ENCODE measurements around the gene RLN3.

Gene RLN3

GRCh38 chr19:13995878-13996765 is 31.8 kb upstream of the RLN3 start:
- H3K27me3 ChIP-seq (ENCODE audit: insufficient read depth, low read length, poor library complexity): no peaks in the 10 kb centered on the region
- no peak overlapping the region for H3K9ac ChIP-seq (ENCODE audit: low read depth, low read length)
- H3K4me1 ChIP-seq (ENCODE audit: insufficient read depth, low read length): peaks cover 4% of the 10 kb centered on the region
- H2AFZ ChIP-seq (ENCODE audit: low read depth, low read length): no peak overlapping the region
- peaks cover 59% of the 10 kb centered on the region for H3K36me3 ChIP-seq (ENCODE audit: insufficient read depth, low read length)
- no peak overlapping the region for H3K4me2 ChIP-seq (ENCODE audit: insufficient read depth, low read length)
- ATAC-seq (ENCODE audit: insufficient read depth, low read depth) (no peak), DNase-seq (no peak)
- 0 out of 2 replicates have a peak overlapping the region, but pooled peaks have one; percentile 43 for H3K27ac ChIP-seq (ENCODE audit: low read length)
- H3K79me2 ChIP-seq (ENCODE audit: insufficient read depth, low read length): peaks cover 63% of the 10 kb centered on the region
- TF ChIP-seq CTCF (IDR thresholded peaks at IDR 0.05; ENCODE audit: borderline replicate concordance, extremely low read depth, low read length, poor library complexity, severe bottlenecking) (no peak), EZH2 (IDR thresholded peaks at IDR 0.05; ENCODE audit: borderline replicate concordance, low read depth, low read length, severe bottlenecking) (no peak)
- no peak overlapping the region for H3K4me3 ChIP-seq (ENCODE audit: low read depth in 1 of 2, low read length in 2 of 2)
- peaks cover 8% of the 10 kb centered on the region for H3K9me3 ChIP-seq (ENCODE audit: insufficient read depth, low read length, severe bottlenecking)
- 0 out of 2 replicates have a peak, but pooled peaks cover 5% of the 10 kb centered on the region for H4K20me1 ChIP-seq (ENCODE audit: insufficient read depth, low read length)

- Histone ChIP-seq H3K27ac (ENCODE audit: low read length) (no peak overlapping the region), H3K9ac (ENCODE audit: low read depth, low read length) (no peak overlapping the region), H3K79me2 (ENCODE audit: insufficient read depth, low read length) (peaks cover 66% of the 10 kb centered on the region)
These were observed 30.9 kb upstream of the RLN3 start for GRCh38 chr19:13996928-13997630.

GRCh38 chr19:13997631-13997962 is 30.4 kb upstream of the RLN3 start:
- Histone ChIP-seq H2AFZ (ENCODE audit: low read depth, low read length) (no peak overlapping the region), H3K4me3 (ENCODE audit: low read depth in 1 of 2, low read length in 2 of 2) (no peak overlapping the region), H3K9ac (ENCODE audit: low read depth, low read length) (no peak overlapping the region), H3K9me3 (ENCODE audit: insufficient read depth, low read length, severe bottlenecking) (peaks cover 8% of the 10 kb centered on the region), H3K4me1 (ENCODE audit: insufficient read depth, low read length) (peaks cover 18% of the 10 kb centered on the region), H3K27ac (ENCODE audit: low read length) (no peak overlapping the region), H3K27me3 (ENCODE audit: insufficient read depth, low read length, poor library complexity) (no peaks in the 10 kb centered on the region), H3K79me2 (ENCODE audit: insufficient read depth, low read length) (peaks cover 60% of the 10 kb centered on the region), H3K36me3 (ENCODE audit: insufficient read depth, low read length) (peaks cover 46% of the 10 kb centered on the region), H3K4me2 (ENCODE audit: insufficient read depth, low read length) (no peak overlapping the region), H4K20me1 (ENCODE audit: insufficient read depth, low read length) (0 out of 2 replicates have a peak, but pooled peaks cover 5% of the 10 kb centered on the region)
- ATAC-seq (ENCODE audit: insufficient read depth, low read depth): no peak
- DNase-seq: no peak
- no peak for TF ChIP-seq EZH2 (IDR thresholded peaks at IDR 0.05; ENCODE audit: borderline replicate concordance, low read depth, low read length, severe bottlenecking)
- TF ChIP-seq CTCF (IDR thresholded peaks at IDR 0.05; ENCODE audit: borderline replicate concordance, extremely low read depth, low read length, poor library complexity, severe bottlenecking): no peak

More at GRCh38 chr19:13996928-13997630, 30.9 kb upstream of the RLN3 start:
- ATAC-seq (ENCODE audit: insufficient read depth, low read depth): no peak
- Histone ChIP-seq H3K9me3 (ENCODE audit: insufficient read depth, low read length, severe bottlenecking) (peaks cover 8% of the 10 kb centered on the region), H3K4me2 (ENCODE audit: insufficient read depth, low read length) (no peak overlapping the region), H3K36me3 (ENCODE audit: insufficient read depth, low read length) (peaks cover 51% of the 10 kb centered on the region), H3K4me1 (ENCODE audit: insufficient read depth, low read length) (peaks cover 13% of the 10 kb centered on the region), H2AFZ (ENCODE audit: low read depth, low read length) (no peak overlapping the region), H3K4me3 (ENCODE audit: low read depth in 1 of 2, low read length in 2 of 2) (no peak overlapping the region), H4K20me1 (ENCODE audit: insufficient read depth, low read length) (0 out of 2 replicates have a peak, but pooled peaks cover 5% of the 10 kb centered on the region), H3K27me3 (ENCODE audit: insufficient read depth, low read length, poor library complexity) (no peaks in the 10 kb centered on the region)
- DNase-seq: no peak
- TF ChIP-seq EZH2 (IDR thresholded peaks at IDR 0.05; ENCODE audit: borderline replicate concordance, low read depth, low read length, severe bottlenecking): no peak
- TF ChIP-seq CTCF (IDR thresholded peaks at IDR 0.05; ENCODE audit: borderline replicate concordance, extremely low read depth, low read length, poor library complexity, severe bottlenecking): no peak
